Right atrium auricular region (tissue), 2 donors: ENCODE measurements around the gene WDFY1. TPM values are rescaled to one million over a fixed set of nuclear protein-coding genes. Genes with fewer than 3 reads are reported as not detected.
A peak's percentile ranks its signal among the peaks of the same experiment; 100 is the strongest.

Source experiments
- DNase-seq: peaks from one replicate; pipeline ENCODE4 v3.0.0-alpha.2; 2019; ENCODE audit warnings: low spot score
- H3K27ac ChIP-seq, 2 donors: fragments of 200-600 bp; sonication (generic); 1 replicate in 1 of 2; 2 replicates in 1 of 2; pipeline ENCODE4 v1.5.1; 2016 to 2019
- H3K27me3 ChIP-seq, 2 donors: fragments of 200-600 bp; sonication (generic); one replicate each; pipeline versions ENCODE4 v1.5.1 to v1.6.0; 2017 to 2019
- H3K36me3 ChIP-seq: fragments of 200-600 bp; sonication (generic); one replicate; pipeline ENCODE4 v1.5.1; 2016
- H3K4me1 ChIP-seq, 2 donors: fragments of 200-600 bp; sonication (generic); one replicate each; pipeline versions ENCODE4 v1.5.1 to v1.6.0; 2017 to 2019
- H3K4me3 ChIP-seq, 2 donors: fragments of 200-600 bp; sonication (generic); 1 replicate in 1 of 2; 2 replicates in 1 of 2; pipeline ENCODE4 v1.5.1; 2017 to 2019; ENCODE audit warnings: mild to moderate bottlenecking in 1 of 2, moderate library complexity in 1 of 2
- H3K9me3 ChIP-seq, 2 donors: fragments of 200-600 bp; sonication (generic); one replicate each; pipeline ENCODE4 v1.5.1; 2019
- total RNA-seq, 2 donors: library from RNA; depleted of rRNA; stranded (reverse); fragments of >200 nt; gene quantifications; one replicate each; pipeline ENCODE4 v1.1.0, GENCODE V29; 2016
- TF ChIP-seq, protein P1 (sequence below), 2 donors: fragments of 200-600 bp; sonication (generic); IDR thresholded peaks; one replicate each; pipeline ENCODE4 v1.5.1; 2019; ENCODE audit warnings: antibody characterized with exemption in 2 of 2

Gene WDFY1
- total RNA-seq, 2 donors from 2014 or later, result 13.8 to 16.8 TPM

DNA sequence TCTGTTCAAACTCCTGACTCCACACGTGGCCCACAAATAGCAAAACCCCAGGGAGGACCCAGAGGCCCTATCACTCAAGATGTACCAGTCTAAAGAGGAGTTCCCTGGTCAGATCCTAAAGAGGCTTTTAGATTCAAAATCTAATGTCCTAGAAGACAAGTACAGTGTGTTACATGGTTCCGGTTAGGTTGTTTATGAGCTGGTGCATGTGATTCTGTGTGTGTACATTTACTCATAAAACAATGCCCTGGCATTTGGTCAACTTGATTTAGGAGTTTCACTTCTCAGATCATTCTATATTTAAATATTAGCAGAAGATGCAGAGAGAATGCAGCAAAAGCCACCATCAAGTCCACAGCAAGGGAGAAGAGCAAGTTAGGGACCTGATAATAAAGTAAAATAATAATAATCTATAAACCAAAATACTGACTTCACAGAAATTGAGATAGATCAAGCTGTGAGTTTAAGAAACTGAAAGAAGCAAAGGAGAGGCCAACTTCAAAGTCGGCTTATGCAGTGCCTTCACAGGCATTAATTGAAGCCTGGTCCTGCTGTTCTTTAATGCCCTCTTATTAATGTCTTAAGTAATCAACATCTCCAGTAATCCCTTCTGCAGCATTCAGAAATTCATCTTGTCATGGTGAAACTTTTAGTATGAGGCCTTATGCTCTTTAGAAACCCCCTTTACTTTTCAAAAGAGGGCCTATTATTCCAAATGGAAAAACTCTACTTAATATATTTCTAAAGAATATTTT is 103.5 kb downstream of the WDFY1 start:
- Histone ChIP-seq H3K4me1 (peaks cover 0 to 5% of the 10 kb centered on the region in 2 donors), H3K27ac (no peak overlapping the region), H3K27me3 (no peaks in the 10 kb centered on the region), H3K9me3 (no peaks in the 10 kb centered on the region), H3K4me3 (no peak overlapping the region), H3K36me3 (no peaks in the 10 kb centered on the region)
- TF ChIP-seq, protein P1, sequence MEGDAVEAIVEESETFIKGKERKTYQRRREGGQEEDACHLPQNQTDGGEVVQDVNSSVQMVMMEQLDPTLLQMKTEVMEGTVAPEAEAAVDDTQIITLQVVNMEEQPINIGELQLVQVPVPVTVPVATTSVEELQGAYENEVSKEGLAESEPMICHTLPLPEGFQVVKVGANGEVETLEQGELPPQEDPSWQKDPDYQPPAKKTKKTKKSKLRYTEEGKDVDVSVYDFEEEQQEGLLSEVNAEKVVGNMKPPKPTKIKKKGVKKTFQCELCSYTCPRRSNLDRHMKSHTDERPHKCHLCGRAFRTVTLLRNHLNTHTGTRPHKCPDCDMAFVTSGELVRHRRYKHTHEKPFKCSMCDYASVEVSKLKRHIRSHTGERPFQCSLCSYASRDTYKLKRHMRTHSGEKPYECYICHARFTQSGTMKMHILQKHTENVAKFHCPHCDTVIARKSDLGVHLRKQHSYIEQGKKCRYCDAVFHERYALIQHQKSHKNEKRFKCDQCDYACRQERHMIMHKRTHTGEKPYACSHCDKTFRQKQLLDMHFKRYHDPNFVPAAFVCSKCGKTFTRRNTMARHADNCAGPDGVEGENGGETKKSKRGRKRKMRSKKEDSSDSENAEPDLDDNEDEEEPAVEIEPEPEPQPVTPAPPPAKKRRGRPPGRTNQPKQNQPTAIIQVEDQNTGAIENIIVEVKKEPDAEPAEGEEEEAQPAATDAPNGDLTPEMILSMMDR (IDR thresholded peaks at IDR 0.05), result no peak
- DNase-seq, result no peak

DNA sequence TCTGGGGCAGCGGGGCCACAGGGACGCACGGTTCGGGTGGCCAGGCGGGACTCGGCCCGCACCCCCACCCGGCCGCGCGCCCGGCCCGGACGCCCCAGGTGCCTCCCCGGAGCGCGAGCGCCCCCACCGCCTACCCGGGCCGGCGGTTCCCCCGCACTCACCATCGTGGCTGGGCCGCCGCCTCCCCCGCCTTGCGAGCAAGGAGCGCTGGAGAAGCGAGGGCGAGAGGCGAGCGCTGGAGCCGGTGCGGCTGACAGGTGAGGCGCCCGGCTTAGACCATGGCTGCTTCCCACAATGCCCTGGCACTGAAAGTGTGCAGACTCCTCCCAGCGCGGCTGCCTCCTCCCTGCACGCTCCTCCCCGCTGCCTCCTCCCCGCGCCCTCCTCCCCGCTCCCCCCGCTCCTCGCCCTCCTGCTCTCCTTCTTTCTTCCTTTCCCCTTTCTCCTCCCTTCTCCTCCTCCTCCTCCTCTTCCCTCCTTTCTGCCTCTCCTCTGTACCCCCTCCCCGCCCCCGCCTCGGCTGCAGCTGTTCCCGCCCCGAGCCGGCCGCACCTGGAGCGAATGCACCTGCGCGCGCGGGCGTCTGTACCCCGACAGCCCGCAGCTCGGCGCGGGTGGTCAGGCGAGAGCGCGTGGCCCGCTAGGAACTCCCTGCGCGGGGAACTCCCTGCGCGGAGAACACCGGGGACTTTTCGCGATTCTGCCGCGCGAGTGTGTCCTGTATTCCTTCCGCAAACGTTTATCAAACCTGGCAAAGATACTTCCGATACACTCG is 107.7 kb downstream of the WDFY1 start, which contains the start of gene AP1S3:
AP1S3 (minus strand) TSS at position 296 of the 775 bp plus-strand sequence; CDS start at position 164, 132 bp downstream.
- H3K4me1 ChIP-seq, result peaks cover 0 to 9% of the 10 kb centered on the region in 2 donors
- H3K4me3 ChIP-seq, result peak within 1 kb of the TSS; percentile 65 to 68
- no peaks in the 10 kb centered on the region for H3K27me3 ChIP-seq
- peak within 1 kb of the TSS in 1 of 2 donors; percentile 35 for H3K27ac ChIP-seq
- DNase-seq, result no peak
- TF ChIP-seq, protein P1 (IDR thresholded peaks at IDR 0.05), result peak in 1 of 2 donors; percentile 24
- H3K9me3 ChIP-seq, result no peaks in the 10 kb centered on the region
- no peaks in the 10 kb centered on the region for H3K36me3 ChIP-seq

DNA sequence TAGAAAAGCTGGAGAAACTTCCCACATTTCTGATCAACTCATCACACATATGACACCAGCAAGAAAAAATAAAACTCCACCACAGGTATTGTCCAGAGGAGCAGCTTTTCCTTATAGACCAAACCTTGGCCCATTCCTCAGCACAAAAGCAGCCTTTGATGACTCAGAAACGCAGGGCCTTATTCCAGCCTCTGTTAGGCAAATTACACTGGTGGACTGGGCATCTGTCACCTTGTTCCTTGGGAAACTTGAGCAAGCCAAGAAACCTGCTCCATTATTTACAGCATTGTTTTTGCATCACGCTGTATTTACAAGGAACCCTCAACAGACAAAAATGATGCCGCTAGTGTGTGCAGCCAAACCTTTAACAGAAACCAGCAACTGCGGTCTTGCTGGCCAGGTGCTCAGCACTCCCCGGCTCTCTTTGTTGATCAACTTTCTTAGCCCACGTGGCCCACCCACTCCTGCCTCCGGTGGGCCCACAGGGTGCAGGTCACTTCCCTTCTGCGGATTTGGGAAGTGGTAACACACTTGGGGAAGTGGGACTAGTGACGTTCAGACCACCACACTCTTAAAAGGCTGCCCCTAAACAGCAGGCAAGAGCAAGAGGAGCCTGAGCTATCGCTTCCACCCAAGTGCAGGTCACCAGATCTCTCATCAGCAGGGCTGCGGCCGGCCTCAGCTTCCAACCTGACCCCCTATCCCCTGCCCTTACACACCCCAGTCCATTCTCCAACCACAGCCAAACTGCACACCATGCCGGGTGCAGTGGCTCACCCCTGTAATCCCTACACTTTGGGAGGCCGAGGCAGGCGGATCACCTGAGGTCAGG is 109.2 kb downstream of the WDFY1 start:
- no peak overlapping the region for H3K27ac ChIP-seq
- TF ChIP-seq, protein P1 (IDR thresholded peaks at IDR 0.05), result no peak
- no peaks in the 10 kb centered on the region for H3K36me3 ChIP-seq
- H3K4me1 ChIP-seq, result peaks cover 0 to 9% of the 10 kb centered on the region in 2 donors
- H3K9me3 ChIP-seq, result no peaks in the 10 kb centered on the region
- no peaks in the 10 kb centered on the region for H3K27me3 ChIP-seq
- no peak for DNase-seq
- H3K4me3 ChIP-seq, result no peak overlapping the region

DNA sequence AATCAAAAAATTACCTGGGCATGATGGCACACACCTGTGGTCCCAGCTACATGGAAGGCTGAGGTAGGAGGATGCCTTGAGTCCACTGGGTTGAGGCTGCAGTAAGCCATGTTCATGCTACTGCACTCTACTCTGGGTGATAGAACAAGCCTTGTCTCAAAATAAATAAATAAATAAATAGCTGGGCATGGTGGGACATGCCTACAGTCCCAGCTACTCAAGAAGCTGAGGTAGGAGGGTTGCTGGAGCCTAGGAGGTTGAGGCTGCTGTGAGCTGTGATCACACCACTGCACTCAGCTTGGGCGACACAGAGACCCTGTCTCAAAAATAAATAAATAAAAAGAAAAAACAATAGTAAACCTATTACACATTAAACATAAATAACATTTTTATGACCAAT is 110.7 kb downstream of the WDFY1 start:
- no peaks in the 10 kb centered on the region for H3K9me3 ChIP-seq
- peaks cover 0 to 9% of the 10 kb centered on the region in 2 donors for H3K4me1 ChIP-seq
- no peak overlapping the region for H3K27ac ChIP-seq
- no peaks in the 10 kb centered on the region for H3K36me3 ChIP-seq
- no peak for DNase-seq
- no peak overlapping the region for H3K4me3 ChIP-seq
- H3K27me3 ChIP-seq, result no peaks in the 10 kb centered on the region
- TF ChIP-seq, protein P1 (IDR thresholded peaks at IDR 0.05), result no peak

DNA sequence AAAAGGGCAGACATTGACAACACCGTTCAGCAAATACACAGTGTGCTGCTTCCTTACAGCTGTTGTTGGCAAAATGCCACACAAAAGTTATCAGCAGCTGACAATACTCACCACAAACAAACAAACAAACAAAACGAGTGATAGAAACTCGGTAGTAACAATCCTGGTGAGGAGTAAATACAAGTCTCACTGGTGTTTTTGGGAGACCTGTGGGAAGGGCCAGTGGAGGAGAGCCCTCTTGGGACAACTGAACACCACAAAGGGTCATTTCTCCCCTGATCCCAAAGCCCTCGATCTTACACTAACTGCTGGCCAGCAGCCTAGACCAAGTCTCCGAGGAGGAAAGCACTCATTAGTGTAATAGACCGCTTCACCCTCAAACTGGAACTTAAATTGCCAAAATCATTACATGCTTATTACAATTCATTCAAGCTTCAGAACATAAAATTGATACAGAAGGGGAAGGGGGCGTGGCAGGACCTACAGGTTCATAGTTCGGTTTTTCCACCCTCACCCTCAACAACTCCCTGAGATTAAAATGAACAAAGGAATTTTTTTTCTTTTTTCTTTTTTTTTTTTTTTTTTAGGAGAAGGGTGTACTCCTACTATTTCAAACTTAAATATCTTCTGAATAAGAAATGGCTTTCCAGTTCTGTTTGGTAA is 112.8 kb downstream of the WDFY1 start:
- DNase-seq, result no peak
- TF ChIP-seq, protein P1 (IDR thresholded peaks at IDR 0.05), result no peak

More for the DNA sequence above, 112.8 kb downstream of the WDFY1 start:
- peaks cover 0 to 9% of the 10 kb centered on the region in 2 donors for H3K4me1 ChIP-seq
- no peaks in the 10 kb centered on the region for H3K36me3 ChIP-seq
- H3K9me3 ChIP-seq, result no peaks in the 10 kb centered on the region
- no peaks in the 10 kb centered on the region for H3K27me3 ChIP-seq
- H3K4me3 ChIP-seq, result no peak overlapping the region
- no peak overlapping the region for H3K27ac ChIP-seq
